Left renal pelvis (tissue), 4 donors: ENCODE data around the gene HACD1. TPM values are rescaled to one million over a fixed set of nuclear protein-coding genes. Genes with fewer than 3 reads are reported as not detected.
"Not testable (repeated sequence)": the region's sequence is repeated elsewhere in the genome, so short reads cannot be mapped to it uniquely, and the experiment has no call there.

Source experiments
- DNase-seq, 4 donors: peaks; one replicate each; pipeline ENCODE4 v3.0.0-alpha.2; 2013; ENCODE audit warnings: low read depth in 4 of 4, low spot score in 3 of 4
- polyA plus RNA-seq, 4 donors: library from polyadenylated mRNA; unstranded; fragments of 120-200 nt; gene quantifications; one replicate each; pipeline ENCODE4 v1.2.1, GENCODE V29; 2013; ENCODE audit not compliant: insufficient read length in 4 of 4

Gene HACD1
- polyA plus RNA-seq, 4 donors = 2.3 to 19.3 (median 14.9) TPM

- DNase-seq = not testable (repeated sequence)
These were observed 29.9 kb downstream of the HACD1 start for GRCh38 chr10:17587321-17587720.

- DNase-seq = no peak
These were observed 30.3 kb downstream of the HACD1 start for GRCh38 chr10:17586821-17587234.

- DNase-seq = no peak
These were observed 32.2 kb downstream of the HACD1 start for GRCh38 chr10:17585016-17585415.

GRCh38 chr10:17580885-17581284, 36.3 kb downstream of the HACD1 start:
- DNase-seq = no peak

GRCh38 chr10:17578603-17579002, 38.6 kb downstream of the HACD1 start:
- no peak for DNase-seq

- DNase-seq = no peak
These were observed 40.4 kb downstream of the HACD1 start for GRCh38 chr10:17576768-17577167.

GRCh38 chr10:17564911-17565310, 52.3 kb downstream of the HACD1 start:
- no peak for DNase-seq

GRCh38 chr10:17563452-17563851, 53.7 kb downstream of the HACD1 start:
- DNase-seq = no peak

GRCh38 chr10:17562614-17563013, 54.6 kb downstream of the HACD1 start:
- peak in 1 of 4 donors; percentile 36 for DNase-seq

GRCh38 chr10:17561111-17561510, 56.1 kb downstream of the HACD1 start:
- no peak for DNase-seq

- no peak for DNase-seq
These were observed 59.7 kb downstream of the HACD1 start for GRCh38 chr10:17557459-17557858.

GRCh38 chr10:17548770-17549169, 68.4 kb downstream of the HACD1 start:
- DNase-seq = peak in 1 of 4 donors; percentile 36

GRCh38 chr10:17548162-17548561, 69.0 kb downstream of the HACD1 start:
- DNase-seq = no peak

GRCh38 chr10:17547060-17547459, 70.1 kb downstream of the HACD1 start:
- DNase-seq = no peak

GRCh38 chr10:17544465-17544864, 72.7 kb downstream of the HACD1 start:
- DNase-seq = no peak

Other genes with a start within 250 kb of the HACD1 start
- gene ST8SIA6, start 162.8 kb downstream of the HACD1 start, polyA plus RNA-seq = 1 to 10 TPM in 2 of 4 donors, under 1 TPM in 2; 0.67 to 2.6 (median 1.2) TPM
- gene STAM, start 26.8 kb upstream of the HACD1 start, polyA plus RNA-seq = 10 to 100 TPM; 26.3 to 37.0 (median 32.1) TPM
- under 1 TPM; 0.16 to 0.50 (median 0.30) TPM for gene TMEM236, start 134.8 kb upstream of the HACD1 start, polyA plus RNA-seq
- gene MRC1, start 192.0 kb upstream of the HACD1 start, polyA plus RNA-seq = 10 to 100 TPM in 3 of 4 donors, 1 to 10 TPM in 1; 8.7 to 23.6 (median 12.5) TPM